Measurements from ENCODE around the gene DDX1. TPM values are rescaled to one million over a fixed set of nuclear protein-coding genes. Genes with fewer than 3 reads are reported as not detected.

DDX1 gene
- total and polyA plus RNA-seq, 2 donors (not counting 1 experiment from before 2014, with no cell fraction given), result 13.2 to 52.6 TPM

DNA sequence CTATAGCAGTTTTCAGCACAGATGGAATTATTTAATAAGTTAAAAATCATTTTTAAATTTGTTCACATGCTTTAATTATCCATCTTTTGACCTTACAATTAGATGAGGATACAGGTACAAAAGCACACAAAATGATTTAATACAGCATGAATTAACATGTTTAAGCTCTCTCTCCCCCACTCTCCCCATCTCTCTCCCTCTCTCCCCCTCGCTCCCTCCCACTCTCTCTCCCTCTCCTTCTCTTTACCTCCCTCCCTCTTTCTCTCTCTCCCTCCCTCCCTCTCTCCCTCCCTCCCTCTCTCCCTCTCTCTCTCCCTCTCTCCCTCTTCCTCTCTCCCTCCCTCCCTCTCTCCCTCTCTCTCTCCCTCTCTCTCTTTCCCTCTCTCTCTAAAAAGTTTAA is 38.1 kb upstream of the DDX1 start:
- CTCF ChIA-PET, result no interaction called here
- TF ChIP-seq, protein P1, sequence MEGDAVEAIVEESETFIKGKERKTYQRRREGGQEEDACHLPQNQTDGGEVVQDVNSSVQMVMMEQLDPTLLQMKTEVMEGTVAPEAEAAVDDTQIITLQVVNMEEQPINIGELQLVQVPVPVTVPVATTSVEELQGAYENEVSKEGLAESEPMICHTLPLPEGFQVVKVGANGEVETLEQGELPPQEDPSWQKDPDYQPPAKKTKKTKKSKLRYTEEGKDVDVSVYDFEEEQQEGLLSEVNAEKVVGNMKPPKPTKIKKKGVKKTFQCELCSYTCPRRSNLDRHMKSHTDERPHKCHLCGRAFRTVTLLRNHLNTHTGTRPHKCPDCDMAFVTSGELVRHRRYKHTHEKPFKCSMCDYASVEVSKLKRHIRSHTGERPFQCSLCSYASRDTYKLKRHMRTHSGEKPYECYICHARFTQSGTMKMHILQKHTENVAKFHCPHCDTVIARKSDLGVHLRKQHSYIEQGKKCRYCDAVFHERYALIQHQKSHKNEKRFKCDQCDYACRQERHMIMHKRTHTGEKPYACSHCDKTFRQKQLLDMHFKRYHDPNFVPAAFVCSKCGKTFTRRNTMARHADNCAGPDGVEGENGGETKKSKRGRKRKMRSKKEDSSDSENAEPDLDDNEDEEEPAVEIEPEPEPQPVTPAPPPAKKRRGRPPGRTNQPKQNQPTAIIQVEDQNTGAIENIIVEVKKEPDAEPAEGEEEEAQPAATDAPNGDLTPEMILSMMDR (IDR thresholded peaks at IDR 0.05), result no peak
- TF ChIP-seq EZH2 (IDR thresholded peaks at IDR 0.05; ENCODE audit: borderline replicate concordance, insufficient read depth, low read depth, low read length, poor library complexity, severe bottlenecking), result no peak

DNA sequence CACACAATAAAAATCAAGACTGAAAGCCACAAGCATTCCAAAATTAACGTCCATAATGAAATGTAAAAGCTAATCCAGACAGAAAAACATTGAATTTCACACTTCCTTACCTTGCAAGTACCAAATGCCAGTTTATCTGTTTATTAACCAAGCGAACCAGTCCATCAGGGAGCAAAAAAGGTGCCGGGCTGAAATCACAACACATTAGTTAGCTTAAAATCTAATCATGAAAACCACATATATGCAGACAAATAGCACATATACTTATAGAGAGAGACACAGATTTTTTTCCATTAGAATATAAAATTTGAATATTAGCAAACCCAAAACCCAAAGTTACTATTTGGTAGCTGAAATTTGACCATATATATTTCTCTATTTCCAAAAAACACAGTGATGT is 37.7 kb upstream of the DDX1 start:
- no peaks in the 10 kb centered on the region for H3K27me3 Mint-ChIP-seq
- peaks cover 6% of the 10 kb centered on the region for H3K4me1 Mint-ChIP-seq
- Histone ChIP-seq H3K27ac (ENCODE audit: low read length in 2 of 2) (no peak overlapping the region), H3K9me3 (ENCODE audit: control extremely low read depth in 1 of 3, control insufficient read depth in 2 of 3, insufficient read depth in 1 of 3, low read length in 2 of 3) (no peaks in the 10 kb centered on the region), H3K4me1 (ENCODE audit: control insufficient read depth in 2 of 2, insufficient read depth in 2 of 2, low read length in 2 of 2) (peaks cover 0 to 3% of the 10 kb centered on the region in 2 donors), H3K27me3 (replicated peaks in 1 of 4; ENCODE audit: control extremely low read depth in 1 of 4, control insufficient read depth in 3 of 4, insufficient read depth in 4 of 4, low read length in 3 of 4) (no peaks in the 10 kb centered on the region), H3K4me2 (replicated peaks; ENCODE audit: low read depth, low read length, poor library complexity, severe bottlenecking) (no peak overlapping the region), H3K9ac (ENCODE audit: low read length) (no peak overlapping the region), H3K36me3 (replicated peaks in 1 of 2; ENCODE audit: control extremely low read depth in 1 of 2, control insufficient read depth in 1 of 2, extremely low read depth in 1 of 2, insufficient read depth in 2 of 2, low read length in 1 of 2) (peaks cover 3 to 26% of the 10 kb centered on the region in 2 experiments), H3K4me3 (ENCODE audit: control extremely low read depth in 1 of 5, extremely low read depth in 1 of 5, insufficient read depth in 1 of 5, low read depth in 2 of 5, low read length in 4 of 5) (no peak overlapping the region), H2AFZ (ENCODE audit: insufficient read depth, low read depth, low read length, poor library complexity, severe bottlenecking) (no peak overlapping the region), H4K20me1 (ENCODE audit: control insufficient read depth, insufficient read depth, low read length, poor library complexity, severe bottlenecking) (no peaks in the 10 kb centered on the region), H3K79me2 (ENCODE audit: control insufficient read depth, insufficient read depth, low read length) (peaks cover 16% of the 10 kb centered on the region)
- DNase-seq (no peak), ATAC-seq (ENCODE audit: low read depth) (no peak)
- WGBS (ENCODE audit: insufficient coverage), result 100% methylated on average over 2 of the region's 3 CpGs
- H3K4me3 Mint-ChIP-seq, result no peak overlapping the region
- H3K9me3 Mint-ChIP-seq (ENCODE audit: insufficient read depth), result no peaks in the 10 kb centered on the region
- no peak for TF ChIP-seq EZH2 (IDR thresholded peaks at IDR 0.05; ENCODE audit: borderline replicate concordance, insufficient read depth, low read depth, low read length, poor library complexity, severe bottlenecking)
- TF ChIP-seq, protein P1 (IDR thresholded peaks at IDR 0.05), result no peak
- intact Hi-C loops (cut with micrococcal nuclease), result no loop called here
- CTCF ChIA-PET, result interaction anchor here (1.0 kb wide), 1 partner anchor 23 kb away, joined by 3 read pairs; no protein-coding TSS in a partner anchor
- no peak overlapping the region for H3K27ac Mint-ChIP-seq
- POLR2A ChIA-PET, result interaction anchor here (0.8 kb wide), 1 partner anchor 28 kb away, joined by 5 read pairs; no protein-coding TSS in a partner anchor

More for the DNA sequence above, 38.1 kb upstream of the DDX1 start:
- no peak overlapping the region for H3K4me2 ChIP-seq (replicated peaks; ENCODE audit: low read depth, low read length, poor library complexity, severe bottlenecking)
- no peak overlapping the region for H3K27ac Mint-ChIP-seq
- no peaks in the 10 kb centered on the region for H4K20me1 ChIP-seq (ENCODE audit: control insufficient read depth, insufficient read depth, low read length, poor library complexity, severe bottlenecking)
- H3K4me1 ChIP-seq (ENCODE audit: control insufficient read depth in 2 of 2, insufficient read depth in 2 of 2, low read length in 2 of 2), result peaks cover 0 to 3% of the 10 kb centered on the region in 2 donors
- no peak overlapping the region for H3K4me3 ChIP-seq (ENCODE audit: control extremely low read depth in 1 of 5, extremely low read depth in 1 of 5, insufficient read depth in 1 of 5, low read depth in 2 of 5, low read length in 4 of 5)
- no peaks in the 10 kb centered on the region for H3K9me3 Mint-ChIP-seq (ENCODE audit: insufficient read depth)
- peaks cover 3 to 29% of the 10 kb centered on the region in 2 experiments for H3K36me3 ChIP-seq (replicated peaks in 1 of 2; ENCODE audit: control extremely low read depth in 1 of 2, control insufficient read depth in 1 of 2, extremely low read depth in 1 of 2, insufficient read depth in 2 of 2, low read length in 1 of 2)
- intact Hi-C loops (cut with micrococcal nuclease), result no loop called here
- H3K27me3 Mint-ChIP-seq, result no peaks in the 10 kb centered on the region
- peaks cover 6% of the 10 kb centered on the region for H3K4me1 Mint-ChIP-seq
- no peaks in the 10 kb centered on the region for H3K27me3 ChIP-seq (replicated peaks in 1 of 4; ENCODE audit: control extremely low read depth in 1 of 4, control insufficient read depth in 3 of 4, insufficient read depth in 4 of 4, low read length in 3 of 4)
- no peak overlapping the region for H3K4me3 Mint-ChIP-seq
- ATAC-seq (ENCODE audit: low read depth) (no peak), DNase-seq (no peak)
- H3K27ac ChIP-seq (ENCODE audit: low read length in 2 of 2), result no peak overlapping the region
- H2AFZ ChIP-seq (ENCODE audit: insufficient read depth, low read depth, low read length, poor library complexity, severe bottlenecking), result no peak overlapping the region
- POLR2A ChIA-PET, result interaction anchor here (0.8 kb wide), 1 partner anchor 29 kb away, joined by 5 read pairs; no protein-coding TSS in a partner anchor
- H3K9ac ChIP-seq (ENCODE audit: low read length), result no peak overlapping the region
- H3K79me2 ChIP-seq (ENCODE audit: control insufficient read depth, insufficient read depth, low read length), result peaks cover 12% of the 10 kb centered on the region
- no CpG with 5 or more reads among the region's 1 CpG for WGBS (ENCODE audit: insufficient coverage)
- H3K9me3 ChIP-seq (ENCODE audit: control extremely low read depth in 1 of 3, control insufficient read depth in 2 of 3, insufficient read depth in 1 of 3, low read length in 2 of 3), result no peaks in the 10 kb centered on the region
